ENCODE measurements around the gene PIGO. TPM values are rescaled to one million over a fixed set of nuclear protein-coding genes. Genes with fewer than 3 reads are reported as not detected.
A peak's percentile ranks its signal among the peaks of the same experiment; 100 is the strongest.

Gene PIGO
- total RNA-seq, 2 experiments from 2014 or later, result 17.5 to 18.9 TPM

DNA sequence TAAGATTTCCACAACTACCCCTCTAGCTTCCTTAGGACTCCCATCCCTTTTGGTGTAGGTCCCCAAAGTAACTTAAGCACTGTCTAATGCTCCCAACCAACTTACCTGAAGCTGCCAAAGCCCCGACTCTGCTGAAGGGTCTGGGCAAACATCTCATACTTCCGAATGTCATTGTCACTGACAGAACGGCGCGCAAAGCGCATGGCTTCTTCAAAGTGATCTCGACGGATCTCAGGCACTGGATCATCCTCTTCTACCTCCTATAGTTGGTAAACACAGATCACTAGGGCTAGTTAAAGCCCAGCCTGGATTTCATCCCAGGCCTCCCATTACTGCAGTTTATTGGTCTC is 39.1 kb downstream of the PIGO start:
- POLR2A ChIA-PET, result no interaction called here
- Histone ChIP-seq H3K9me3 (ENCODE audit: control insufficient read depth in 1 of 2, insufficient read depth in 1 of 2, low read length in 2 of 2) (no peaks in the 10 kb centered on the region), H3K36me3 (ENCODE audit: insufficient read depth, low read length) (peaks cover 77% of the 10 kb centered on the region), H3K27me3 (ENCODE audit: control insufficient read depth in 1 of 2, insufficient read depth in 2 of 2, low read length in 2 of 2) (no peaks in the 10 kb centered on the region), H3K27ac (ENCODE audit: low read depth in 1 of 2, low read length in 2 of 2) (no peak overlapping the region), H3K4me1 (ENCODE audit: insufficient read depth, low read length) (no peaks in the 10 kb centered on the region), H3K4me3 (ENCODE audit: low read length) (no peak overlapping the region)
- intact Hi-C loops (cut with DNase I, micrococcal nuclease), result no loop called here
- H3K27ac Mint-ChIP-seq, result no peak overlapping the region
- no peaks in the 10 kb centered on the region for H3K4me1 Mint-ChIP-seq (ENCODE audit: low read depth)
- CTCF ChIA-PET, result no interaction called here
- H3K36me3 Mint-ChIP-seq (ENCODE audit: low read depth), result peaks cover 94% of the 10 kb centered on the region
- no peak overlapping the region for H3K4me3 Mint-ChIP-seq
- no peaks in the 10 kb centered on the region for H3K27me3 Mint-ChIP-seq
- TF ChIP-seq, protein P1, sequence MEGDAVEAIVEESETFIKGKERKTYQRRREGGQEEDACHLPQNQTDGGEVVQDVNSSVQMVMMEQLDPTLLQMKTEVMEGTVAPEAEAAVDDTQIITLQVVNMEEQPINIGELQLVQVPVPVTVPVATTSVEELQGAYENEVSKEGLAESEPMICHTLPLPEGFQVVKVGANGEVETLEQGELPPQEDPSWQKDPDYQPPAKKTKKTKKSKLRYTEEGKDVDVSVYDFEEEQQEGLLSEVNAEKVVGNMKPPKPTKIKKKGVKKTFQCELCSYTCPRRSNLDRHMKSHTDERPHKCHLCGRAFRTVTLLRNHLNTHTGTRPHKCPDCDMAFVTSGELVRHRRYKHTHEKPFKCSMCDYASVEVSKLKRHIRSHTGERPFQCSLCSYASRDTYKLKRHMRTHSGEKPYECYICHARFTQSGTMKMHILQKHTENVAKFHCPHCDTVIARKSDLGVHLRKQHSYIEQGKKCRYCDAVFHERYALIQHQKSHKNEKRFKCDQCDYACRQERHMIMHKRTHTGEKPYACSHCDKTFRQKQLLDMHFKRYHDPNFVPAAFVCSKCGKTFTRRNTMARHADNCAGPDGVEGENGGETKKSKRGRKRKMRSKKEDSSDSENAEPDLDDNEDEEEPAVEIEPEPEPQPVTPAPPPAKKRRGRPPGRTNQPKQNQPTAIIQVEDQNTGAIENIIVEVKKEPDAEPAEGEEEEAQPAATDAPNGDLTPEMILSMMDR (IDR thresholded peaks at IDR 0.05), result no peak
- no peaks in the 10 kb centered on the region for H3K9me3 Mint-ChIP-seq
- ATAC-seq (ENCODE audit: poor library complexity) (no peak), DNase-seq (no peak)

DNA sequence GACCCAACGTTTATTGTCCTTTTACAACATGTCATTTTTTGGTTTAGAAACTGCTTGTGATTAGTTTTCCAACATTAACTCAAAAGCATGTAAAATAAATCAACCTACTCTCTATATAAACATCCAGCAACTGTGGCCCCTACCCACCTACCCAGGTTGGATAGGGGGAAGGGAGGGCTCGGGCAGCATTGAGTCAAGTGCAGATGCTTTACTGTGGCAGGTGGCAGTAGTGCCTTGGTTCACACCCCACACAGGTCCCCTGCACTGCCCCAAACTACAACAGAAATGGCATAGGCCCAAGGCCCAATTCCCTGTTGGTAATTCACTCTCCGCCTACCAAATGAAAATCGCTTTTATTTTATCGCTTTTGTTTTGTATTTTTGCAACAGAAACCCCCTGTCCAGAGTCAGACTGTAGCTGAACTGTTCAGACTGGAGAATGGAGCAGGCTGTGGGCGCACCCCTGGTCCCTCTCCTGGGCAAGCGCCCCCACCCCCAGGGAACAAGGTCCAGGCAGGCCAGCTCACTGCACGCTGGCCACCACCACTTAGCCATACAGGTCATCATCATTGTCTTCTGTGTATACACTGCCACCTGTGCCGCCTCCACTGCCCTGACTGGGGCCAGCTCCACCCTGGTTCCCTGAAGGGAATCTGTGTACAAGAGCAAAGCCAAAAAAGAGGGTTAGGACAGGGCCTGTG is 39.7 kb downstream of the PIGO start:
- Mint-ChIP-seq H3K4me3 (no peak overlapping the region), H3K36me3 (ENCODE audit: low read depth) (peaks cover 89% of the 10 kb centered on the region), H3K27ac (peak overlapping the region; percentile 42), H3K4me1 (ENCODE audit: low read depth) (no peaks in the 10 kb centered on the region), H3K9me3 (no peaks in the 10 kb centered on the region), H3K27me3 (no peaks in the 10 kb centered on the region)
- no peaks in the 10 kb centered on the region for H3K27me3 ChIP-seq (ENCODE audit: control insufficient read depth in 1 of 2, insufficient read depth in 2 of 2, low read length in 2 of 2)
- no peaks in the 10 kb centered on the region for H3K9me3 ChIP-seq (ENCODE audit: control insufficient read depth in 1 of 2, insufficient read depth in 1 of 2, low read length in 2 of 2)
- H3K36me3 ChIP-seq (ENCODE audit: insufficient read depth, low read length), result peaks cover 72% of the 10 kb centered on the region
- CTCF ChIA-PET, result interaction anchor here (0.6 kb wide), 1 partner anchor 1243 kb away, joined by 3 read pairs; no protein-coding TSS in a partner anchor
- no peak for DNase-seq
- H3K4me1 ChIP-seq (ENCODE audit: insufficient read depth, low read length), result no peaks in the 10 kb centered on the region
- H3K4me3 ChIP-seq (ENCODE audit: low read length), result no peak overlapping the region
- no peak overlapping the region for H3K27ac ChIP-seq (ENCODE audit: low read depth in 1 of 2, low read length in 2 of 2)
- POLR2A ChIA-PET, result no interaction called here
- TF ChIP-seq, protein P1 (IDR thresholded peaks at IDR 0.05), result no peak
- ATAC-seq (ENCODE audit: poor library complexity), result no peak
- intact Hi-C loops (cut with DNase I, micrococcal nuclease), result no loop called here

DNA sequence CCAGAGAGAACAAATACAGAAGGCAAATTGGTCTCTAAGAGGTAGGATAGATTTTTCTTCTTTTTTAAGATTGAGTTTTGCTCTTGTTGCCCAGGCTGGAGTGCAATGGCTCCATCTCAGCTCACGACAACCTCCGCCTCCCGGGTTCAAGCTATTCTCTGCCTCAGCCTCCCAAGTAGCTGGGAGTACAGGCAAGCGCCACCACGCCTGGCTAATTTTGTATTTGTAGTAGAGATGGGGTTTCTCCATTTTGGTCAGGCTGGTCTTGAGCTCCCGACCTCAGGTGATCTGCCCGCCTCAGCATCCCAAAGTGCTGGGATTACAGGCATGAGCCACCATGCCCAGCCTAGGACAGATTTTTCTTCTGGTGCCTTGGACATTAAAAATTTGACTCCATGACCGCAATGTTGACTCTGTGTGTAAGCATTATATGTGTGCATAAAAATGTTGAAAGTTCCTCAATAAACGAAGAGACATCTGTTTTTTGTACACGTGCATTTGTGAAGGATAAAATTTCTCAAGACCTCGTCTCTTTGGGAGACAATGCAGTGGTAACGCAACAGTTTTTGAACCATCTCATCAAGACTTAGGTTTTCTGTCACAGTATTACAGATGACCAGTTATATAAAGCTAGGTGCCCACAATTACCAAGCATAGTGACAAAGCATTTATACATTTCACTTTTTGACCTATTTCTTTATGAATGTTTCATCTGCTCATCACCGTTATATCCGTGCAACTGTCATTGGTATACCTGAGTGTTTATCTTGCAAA is 41.3 kb downstream of the PIGO start:
- no peak overlapping the region for H3K27ac Mint-ChIP-seq
- TF ChIP-seq, protein P1 (IDR thresholded peaks at IDR 0.05), result no peak
- H3K9me3 Mint-ChIP-seq, result no peaks in the 10 kb centered on the region
- H3K9me3 ChIP-seq (ENCODE audit: control insufficient read depth in 1 of 2, insufficient read depth in 1 of 2, low read length in 2 of 2), result no peaks in the 10 kb centered on the region
- ChIA-PET POLR2A (interaction anchor here (1.0 kb wide), 1 partner anchor 17 kb away, joined by 3 read pairs; the partner anchor contains the start of gene VCP), CTCF (no interaction called here)
- no peaks in the 10 kb centered on the region for H3K27me3 Mint-ChIP-seq
- no peak overlapping the region for H3K4me3 Mint-ChIP-seq
- peaks cover 78% of the 10 kb centered on the region for H3K36me3 Mint-ChIP-seq (ENCODE audit: low read depth)
- peaks cover 55% of the 10 kb centered on the region for H3K36me3 ChIP-seq (ENCODE audit: insufficient read depth, low read length)
- H3K27me3 ChIP-seq (ENCODE audit: control insufficient read depth in 1 of 2, insufficient read depth in 2 of 2, low read length in 2 of 2), result no peaks in the 10 kb centered on the region
- H3K27ac ChIP-seq (ENCODE audit: low read depth in 1 of 2, low read length in 2 of 2), result no peak overlapping the region
- ATAC-seq (ENCODE audit: poor library complexity) (no peak), DNase-seq (no peak)
- intact Hi-C loops (cut with DNase I, micrococcal nuclease), result no loop called here
- peaks cover 5% of the 10 kb centered on the region for H3K4me1 Mint-ChIP-seq (ENCODE audit: low read depth)
- no peaks in the 10 kb centered on the region for H3K4me1 ChIP-seq (ENCODE audit: insufficient read depth, low read length)
- H3K4me3 ChIP-seq (ENCODE audit: low read length), result no peak overlapping the region
